Measurements from ENCODE around the gene PMP22.

Gene PMP22

GRCh38 chr17:15303851-15304250 is 38.7 kb upstream of the PMP22 start:
- H3K4me3 ChIP-seq (ENCODE audit: low read depth, low read length): no peak overlapping the region
- DNase-seq (ENCODE audit: low read depth): peak; percentile 9
- no peak for TF ChIP-seq POLR2A (IDR thresholded peaks at IDR 0.05; ENCODE audit: extremely low read depth, insufficient read length)
- TF ChIP-seq MYC (IDR thresholded peaks at IDR 0.05; ENCODE audit: low read depth, low read length): no peak
- TF ChIP-seq CTCF (IDR thresholded peaks at IDR 0.05; ENCODE audit: low read depth, low read length): no peak
- TF ChIP-seq MAX (IDR thresholded peaks at IDR 0.05; ENCODE audit: low read depth, low read length): no peak

GRCh38 chr17:15303268-15303667 is 38.1 kb upstream of the PMP22 start:
- no peak overlapping the region for H3K4me3 ChIP-seq (ENCODE audit: low read depth, low read length)
- TF ChIP-seq POLR2A (IDR thresholded peaks at IDR 0.05; ENCODE audit: extremely low read depth, insufficient read length): no peak
- no peak for TF ChIP-seq CTCF (IDR thresholded peaks at IDR 0.05; ENCODE audit: low read depth, low read length)
- no peak for TF ChIP-seq MAX (IDR thresholded peaks at IDR 0.05; ENCODE audit: low read depth, low read length)
- no peak for TF ChIP-seq MYC (IDR thresholded peaks at IDR 0.05; ENCODE audit: low read depth, low read length)
- DNase-seq (ENCODE audit: low read depth): no peak

- no peak overlapping the region for H3K4me3 ChIP-seq (ENCODE audit: low read depth, low read length)
- no peak for TF ChIP-seq MYC (IDR thresholded peaks at IDR 0.05; ENCODE audit: low read depth, low read length)
- no peak for TF ChIP-seq MAX (IDR thresholded peaks at IDR 0.05; ENCODE audit: low read depth, low read length)
- TF ChIP-seq CTCF (IDR thresholded peaks at IDR 0.05; ENCODE audit: low read depth, low read length): no peak
- TF ChIP-seq POLR2A (IDR thresholded peaks at IDR 0.05; ENCODE audit: extremely low read depth, insufficient read length): no peak
- DNase-seq (ENCODE audit: low read depth): no peak
These were observed 36.7 kb upstream of the PMP22 start for GRCh38 chr17:15301845-15302244.

GRCh38 chr17:15298176-15298575 is 33.0 kb upstream of the PMP22 start:
- DNase-seq (ENCODE audit: low read depth): no peak

GRCh38 chr17:15293558-15293957 is 28.4 kb upstream of the PMP22 start:
- DNase-seq (ENCODE audit: low read depth): no peak
- H3K4me3 ChIP-seq (ENCODE audit: low read depth, low read length): no peak overlapping the region
- TF ChIP-seq MYC (IDR thresholded peaks at IDR 0.05; ENCODE audit: low read depth, low read length) (no peak), CTCF (IDR thresholded peaks at IDR 0.05; ENCODE audit: low read depth, low read length) (no peak), POLR2A (IDR thresholded peaks at IDR 0.05; ENCODE audit: extremely low read depth, insufficient read length) (no peak), MAX (IDR thresholded peaks at IDR 0.05; ENCODE audit: low read depth, low read length) (no peak)

More at GRCh38 chr17:15298176-15298575, 33.0 kb upstream of the PMP22 start:
- H3K4me3 ChIP-seq (ENCODE audit: low read depth, low read length): no peak overlapping the region
- TF ChIP-seq POLR2A (IDR thresholded peaks at IDR 0.05; ENCODE audit: extremely low read depth, insufficient read length) (no peak), CTCF (IDR thresholded peaks at IDR 0.05; ENCODE audit: low read depth, low read length) (no peak), MYC (IDR thresholded peaks at IDR 0.05; ENCODE audit: low read depth, low read length) (no peak), MAX (IDR thresholded peaks at IDR 0.05; ENCODE audit: low read depth, low read length) (no peak)

Data from NB4 (cell line).